GM12801 (cell line): ENCODE results near the gene TIMM17A.

Source experiments
- TF ChIP-seq, protein P1 (sequence below): IDR thresholded peaks from one replicate; pipeline ENCODE4 v1.5.1; 2011; ENCODE audit warnings: control low read depth; ENCODE audit not compliant: insufficient read length; ENCODE audit errors: extremely low read depth

The TIMM17A gene

DNA sequence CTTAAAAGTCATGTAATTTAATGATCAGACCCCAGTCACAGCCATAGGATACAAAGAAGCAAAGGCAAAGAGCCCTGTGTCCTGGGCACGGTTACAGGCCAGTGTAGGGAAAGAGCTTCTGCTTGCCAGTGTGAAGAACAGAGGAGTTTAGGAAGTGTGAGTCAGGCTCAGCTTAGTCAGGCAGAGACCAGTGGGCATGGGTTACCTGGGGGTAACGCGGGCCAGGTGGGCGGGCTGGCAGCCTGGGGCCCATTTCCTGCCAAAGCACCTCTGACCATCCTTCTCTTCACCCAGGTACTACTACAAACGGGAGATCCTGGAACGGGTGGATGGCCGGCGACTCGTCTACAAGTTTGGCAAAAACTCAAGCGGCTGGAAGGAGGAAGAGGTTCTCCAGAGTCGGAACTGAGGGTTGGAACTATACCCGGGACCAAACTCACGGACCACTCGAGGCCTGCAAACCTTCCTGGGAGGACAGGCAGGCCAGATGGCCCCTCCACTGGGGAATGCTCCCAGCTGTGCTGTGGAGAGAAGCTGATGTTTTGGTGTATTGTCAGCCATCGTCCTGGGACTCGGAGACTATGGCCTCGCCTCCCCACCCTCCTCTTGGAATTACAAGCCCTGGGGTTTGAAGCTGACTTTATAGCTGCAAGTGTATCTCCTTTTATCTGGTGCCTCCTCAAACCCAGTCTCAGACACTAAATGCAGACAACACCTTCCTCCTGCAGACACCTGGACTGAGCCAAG lies 59.8 kb downstream of the TIMM17A start:
- TF ChIP-seq, protein P1, sequence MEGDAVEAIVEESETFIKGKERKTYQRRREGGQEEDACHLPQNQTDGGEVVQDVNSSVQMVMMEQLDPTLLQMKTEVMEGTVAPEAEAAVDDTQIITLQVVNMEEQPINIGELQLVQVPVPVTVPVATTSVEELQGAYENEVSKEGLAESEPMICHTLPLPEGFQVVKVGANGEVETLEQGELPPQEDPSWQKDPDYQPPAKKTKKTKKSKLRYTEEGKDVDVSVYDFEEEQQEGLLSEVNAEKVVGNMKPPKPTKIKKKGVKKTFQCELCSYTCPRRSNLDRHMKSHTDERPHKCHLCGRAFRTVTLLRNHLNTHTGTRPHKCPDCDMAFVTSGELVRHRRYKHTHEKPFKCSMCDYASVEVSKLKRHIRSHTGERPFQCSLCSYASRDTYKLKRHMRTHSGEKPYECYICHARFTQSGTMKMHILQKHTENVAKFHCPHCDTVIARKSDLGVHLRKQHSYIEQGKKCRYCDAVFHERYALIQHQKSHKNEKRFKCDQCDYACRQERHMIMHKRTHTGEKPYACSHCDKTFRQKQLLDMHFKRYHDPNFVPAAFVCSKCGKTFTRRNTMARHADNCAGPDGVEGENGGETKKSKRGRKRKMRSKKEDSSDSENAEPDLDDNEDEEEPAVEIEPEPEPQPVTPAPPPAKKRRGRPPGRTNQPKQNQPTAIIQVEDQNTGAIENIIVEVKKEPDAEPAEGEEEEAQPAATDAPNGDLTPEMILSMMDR: no peak

DNA sequence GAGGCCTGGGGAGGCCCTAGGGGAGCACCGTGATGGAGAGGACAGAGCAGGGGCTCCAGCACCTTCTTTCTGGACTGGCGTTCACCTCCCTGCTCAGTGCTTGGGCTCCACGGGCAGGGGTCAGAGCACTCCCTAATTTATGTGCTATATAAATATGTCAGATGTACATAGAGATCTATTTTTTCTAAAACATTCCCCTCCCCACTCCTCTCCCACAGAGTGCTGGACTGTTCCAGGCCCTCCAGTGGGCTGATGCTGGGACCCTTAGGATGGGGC lies 60.3 kb downstream of the TIMM17A start:
- TF ChIP-seq, protein P1: no peak

DNA sequence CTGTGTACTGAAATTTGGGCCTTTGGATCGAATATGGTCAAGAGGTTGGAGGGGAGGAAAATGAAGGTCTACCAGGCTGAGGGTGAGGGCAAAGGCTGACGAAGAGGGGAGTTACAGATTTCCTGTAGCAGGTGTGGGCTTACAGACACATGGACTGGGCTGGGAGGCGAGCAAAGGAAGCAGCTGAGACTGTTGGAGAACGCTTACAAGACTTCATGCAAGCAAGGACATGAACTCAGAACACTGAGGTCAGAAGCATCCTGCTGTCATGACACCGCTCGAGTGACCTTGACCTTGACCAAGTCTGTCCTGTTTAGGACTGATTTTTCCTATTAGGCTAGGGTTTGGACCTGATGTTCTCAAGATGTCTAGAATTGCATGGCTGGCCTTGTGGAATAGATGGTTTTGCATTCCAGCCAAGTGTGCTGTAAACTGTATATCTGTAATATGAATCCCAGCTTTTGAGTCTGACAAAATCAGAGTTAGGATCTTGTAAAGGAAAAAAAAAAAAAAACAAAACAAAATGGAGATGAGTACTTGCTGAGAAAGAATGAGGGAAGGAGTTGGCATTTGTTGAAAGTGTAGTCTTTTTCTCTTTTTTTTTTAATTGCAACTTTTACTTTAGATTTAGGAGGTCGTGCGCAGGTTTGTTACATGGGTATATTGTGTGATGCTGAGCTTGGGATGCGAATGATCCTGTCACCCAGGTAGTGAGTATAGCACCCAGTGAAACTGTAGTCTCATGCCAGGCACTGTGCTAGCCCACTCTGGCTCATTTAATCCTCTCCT lies 60.9 kb downstream of the TIMM17A start:
- TF ChIP-seq, protein P1: no peak

DNA sequence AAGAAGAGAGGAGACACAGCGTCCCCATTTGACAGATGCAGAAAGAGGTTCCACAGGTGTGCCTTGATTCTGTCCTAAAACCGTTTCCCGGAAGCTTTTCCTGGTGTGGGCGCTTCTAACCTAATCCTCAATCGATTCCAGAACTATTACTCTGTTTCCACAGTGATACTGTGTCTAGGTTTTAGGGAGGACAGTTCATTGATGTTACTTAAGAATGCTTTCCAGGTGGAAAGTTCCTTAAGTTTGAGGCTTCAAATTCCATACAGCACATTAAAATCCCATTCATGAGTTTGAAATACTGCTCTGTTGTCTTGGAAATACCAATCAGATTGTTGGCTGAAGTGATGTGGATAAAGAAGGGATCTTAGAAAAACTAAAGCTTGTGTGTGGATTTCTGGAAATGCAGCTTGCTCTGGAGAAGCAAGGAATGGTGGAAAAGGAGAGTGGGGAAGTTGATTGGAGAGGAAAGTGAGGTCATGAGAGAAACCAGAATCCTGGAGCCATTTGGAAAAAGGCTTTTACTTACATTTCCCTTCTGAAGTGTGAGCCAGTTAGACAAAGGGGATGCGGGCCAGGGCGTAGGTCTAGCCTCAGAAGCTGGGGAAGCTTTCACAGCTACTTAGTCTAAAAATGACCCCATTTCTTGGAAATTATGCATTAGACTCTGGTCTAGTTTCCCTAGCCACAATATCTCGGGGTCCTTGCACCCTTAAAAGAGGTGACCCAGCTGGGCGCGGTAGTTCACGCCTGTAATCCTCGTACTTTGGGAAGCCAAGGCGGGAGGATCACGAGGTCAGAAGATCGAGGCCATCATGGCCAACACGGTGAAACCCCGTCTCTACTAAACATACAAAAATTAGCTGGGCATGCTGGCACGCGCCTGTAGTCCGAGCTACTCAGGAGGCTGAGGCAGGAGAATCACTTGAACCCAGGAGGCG lies 61.8 kb downstream of the TIMM17A start:
- TF ChIP-seq, protein P1: no peak

- TF ChIP-seq, protein P1: no peak
Observed at GRCh38 chr1:202017749-202018467, 62.6 kb downstream of the TIMM17A start.

DNA sequence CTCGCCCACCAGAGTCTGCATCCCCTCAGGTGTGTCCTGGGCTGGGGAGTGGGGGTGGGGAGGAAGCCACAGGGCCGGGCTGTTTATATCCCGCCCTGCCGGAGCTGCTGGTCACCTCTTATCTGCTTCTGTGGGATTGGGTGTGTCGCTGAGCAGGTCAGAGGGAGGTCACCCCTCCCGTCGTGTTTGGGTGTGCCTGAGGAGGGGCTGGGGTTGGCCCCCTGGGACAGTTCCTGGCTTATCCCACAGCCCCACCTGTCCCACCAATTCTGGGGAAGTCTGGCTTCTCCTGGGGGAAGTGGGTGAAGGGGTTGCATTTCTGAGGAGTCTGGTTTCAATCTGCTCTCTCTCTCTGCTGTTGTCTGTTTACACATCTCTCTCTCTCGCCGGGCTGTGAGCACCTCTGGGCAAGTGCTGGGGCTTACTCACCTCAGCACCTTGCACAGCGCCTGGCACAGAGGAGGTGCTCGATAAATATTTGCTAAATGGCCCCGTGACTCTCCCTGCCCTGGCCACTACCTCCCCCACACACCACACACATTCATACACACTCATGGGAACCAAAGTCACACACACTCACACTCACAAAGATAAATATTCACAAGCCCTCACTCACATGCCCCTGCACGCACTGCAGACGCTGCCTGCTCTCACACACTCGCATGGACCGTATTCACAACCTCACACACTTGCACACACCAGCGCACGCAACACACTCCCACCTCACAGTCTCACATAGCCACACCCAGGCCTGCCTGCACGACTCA lies 63.3 kb downstream of the TIMM17A start:
- TF ChIP-seq, protein P1: no peak
